Measurements from ENCODE around the gene PLEKHM2. TPM values are rescaled to one million over a fixed set of nuclear protein-coding genes. Genes with fewer than 3 reads are reported as not detected.

Gene PLEKHM2
- total RNA-seq, 1 donor from 2014 or later, result 42.8 TPM

GRCh38 chr1:15764269-15764764, 80.2 kb downstream of the PLEKHM2 start:
- no peak for DNase-seq (ENCODE audit: low read depth)

DNA sequence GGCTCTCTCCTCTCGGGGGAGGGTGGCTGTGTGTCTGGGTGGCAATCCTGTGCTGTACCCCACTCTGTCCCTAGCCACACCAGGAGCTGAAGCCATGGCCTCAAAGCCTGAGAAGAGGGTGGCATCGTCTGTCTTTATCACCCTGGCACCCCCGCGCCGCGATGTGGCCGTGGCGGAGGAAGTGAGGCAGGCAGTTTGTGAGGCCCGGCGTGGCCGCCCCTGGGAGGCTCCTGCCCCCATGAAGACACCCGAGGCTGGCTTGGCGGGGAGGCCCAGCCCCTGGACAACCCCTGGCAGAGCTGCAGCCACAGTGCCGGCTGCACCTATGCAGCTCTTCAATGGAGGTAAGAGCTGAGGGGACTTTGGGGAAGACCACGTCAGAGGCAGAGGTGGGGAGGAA, 80.8 kb downstream of the PLEKHM2 start:
- no peak for DNase-seq (ENCODE audit: low read depth)
- no peak overlapping the region for H3K4me3 ChIP-seq (ENCODE audit: low read depth, low read length)
- TF ChIP-seq, protein P1, sequence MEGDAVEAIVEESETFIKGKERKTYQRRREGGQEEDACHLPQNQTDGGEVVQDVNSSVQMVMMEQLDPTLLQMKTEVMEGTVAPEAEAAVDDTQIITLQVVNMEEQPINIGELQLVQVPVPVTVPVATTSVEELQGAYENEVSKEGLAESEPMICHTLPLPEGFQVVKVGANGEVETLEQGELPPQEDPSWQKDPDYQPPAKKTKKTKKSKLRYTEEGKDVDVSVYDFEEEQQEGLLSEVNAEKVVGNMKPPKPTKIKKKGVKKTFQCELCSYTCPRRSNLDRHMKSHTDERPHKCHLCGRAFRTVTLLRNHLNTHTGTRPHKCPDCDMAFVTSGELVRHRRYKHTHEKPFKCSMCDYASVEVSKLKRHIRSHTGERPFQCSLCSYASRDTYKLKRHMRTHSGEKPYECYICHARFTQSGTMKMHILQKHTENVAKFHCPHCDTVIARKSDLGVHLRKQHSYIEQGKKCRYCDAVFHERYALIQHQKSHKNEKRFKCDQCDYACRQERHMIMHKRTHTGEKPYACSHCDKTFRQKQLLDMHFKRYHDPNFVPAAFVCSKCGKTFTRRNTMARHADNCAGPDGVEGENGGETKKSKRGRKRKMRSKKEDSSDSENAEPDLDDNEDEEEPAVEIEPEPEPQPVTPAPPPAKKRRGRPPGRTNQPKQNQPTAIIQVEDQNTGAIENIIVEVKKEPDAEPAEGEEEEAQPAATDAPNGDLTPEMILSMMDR (conservative IDR thresholded peaks at IDR 0.05; ENCODE audit: low read depth, low read length), result no peak

More at GRCh38 chr1:15764269-15764764, 80.2 kb downstream of the PLEKHM2 start:
- TF ChIP-seq, protein P1 (conservative IDR thresholded peaks at IDR 0.05; ENCODE audit: low read depth, low read length), result no peak
- H3K4me3 ChIP-seq (ENCODE audit: low read depth, low read length), result peak overlapping the region; percentile 21

DNA sequence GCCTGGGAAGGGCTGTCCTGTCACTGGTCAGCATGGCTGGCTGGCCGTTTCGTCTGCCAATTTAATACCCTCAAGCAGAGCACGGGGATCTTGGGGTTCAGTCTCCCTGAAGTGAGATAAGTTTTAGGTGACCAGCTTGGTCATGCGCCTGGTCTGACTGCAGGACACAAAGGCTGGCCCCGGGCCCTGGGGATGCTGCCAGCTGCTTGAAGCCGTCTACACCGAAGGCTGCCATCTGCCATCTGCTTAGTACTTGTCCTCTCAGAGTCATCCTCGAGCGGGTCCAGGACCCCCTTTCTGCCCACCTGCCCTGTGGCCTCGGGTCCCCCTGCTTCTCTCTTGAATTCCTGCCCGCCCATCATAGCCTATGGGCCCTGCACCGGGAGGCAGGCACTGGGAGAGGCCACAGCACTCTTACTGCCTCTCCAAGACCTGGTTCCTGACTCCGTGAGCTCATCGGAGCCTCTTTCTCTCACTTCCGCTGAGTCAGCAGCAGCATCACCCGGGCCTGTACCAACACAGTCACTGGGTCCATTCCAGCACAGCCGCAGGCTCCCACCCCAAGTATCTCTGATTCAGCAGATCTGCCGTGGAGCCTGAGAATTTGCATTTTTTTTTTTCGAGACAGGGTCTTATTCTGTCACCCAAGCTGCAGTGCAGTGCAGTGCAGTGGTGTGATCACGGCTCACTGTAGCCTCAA, 81.5 kb downstream of the PLEKHM2 start:
- H3K4me3 ChIP-seq (ENCODE audit: low read depth, low read length), result no peak overlapping the region
- TF ChIP-seq, protein P1 (conservative IDR thresholded peaks at IDR 0.05; ENCODE audit: low read depth, low read length), result no peak
- DNase-seq (ENCODE audit: low read depth), result no peak

DNA sequence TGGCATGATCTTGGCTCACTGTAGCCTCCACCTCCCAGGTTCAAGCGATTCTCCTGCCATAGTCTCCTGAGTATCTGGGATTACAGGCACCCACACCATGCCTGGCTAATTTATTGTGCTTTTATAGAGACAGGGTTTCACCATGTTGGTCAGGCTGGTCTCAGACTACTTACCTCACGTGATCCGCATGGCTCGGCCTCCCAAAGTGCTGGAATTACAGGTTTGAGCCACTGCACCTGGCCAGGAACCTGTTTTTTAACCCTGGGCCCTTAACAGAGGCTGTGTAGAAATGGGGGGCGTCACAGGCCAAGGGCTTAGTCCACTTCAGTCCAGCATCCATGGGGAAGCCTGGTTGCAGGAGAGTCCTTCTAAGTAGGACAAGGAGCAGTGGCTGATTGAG, 83.8 kb downstream of the PLEKHM2 start:
- TF ChIP-seq, protein P1 (conservative IDR thresholded peaks at IDR 0.05; ENCODE audit: low read depth, low read length), result no peak
- no peak overlapping the region for H3K4me3 ChIP-seq (ENCODE audit: low read depth, low read length)
- no peak for DNase-seq (ENCODE audit: low read depth)

DNA sequence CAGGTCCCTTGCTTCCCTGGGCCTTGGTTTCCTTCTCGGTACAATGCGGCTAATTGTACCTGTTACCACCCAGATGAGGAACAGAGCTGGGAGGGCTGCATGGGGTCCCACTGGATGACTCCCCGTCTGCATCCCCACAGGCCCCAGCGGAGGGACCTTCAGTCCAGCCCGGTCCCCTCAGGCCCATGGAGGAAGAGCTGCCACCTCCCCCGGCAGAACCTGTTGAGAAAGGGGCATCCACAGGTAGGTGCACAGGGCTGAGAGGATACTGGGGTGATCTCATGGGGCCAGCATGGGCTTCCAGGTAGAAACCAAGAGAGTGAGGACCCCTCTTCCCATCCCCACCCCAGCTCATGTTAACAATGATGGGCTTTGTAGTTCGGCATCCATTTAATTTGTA, 84.3 kb downstream of the PLEKHM2 start:
- DNase-seq (ENCODE audit: low read depth), result no peak
- H3K4me3 ChIP-seq (ENCODE audit: low read depth, low read length), result no peak overlapping the region
- TF ChIP-seq, protein P1 (conservative IDR thresholded peaks at IDR 0.05; ENCODE audit: low read depth, low read length), result no peak

- DNase-seq (ENCODE audit: low read depth), result no peak
- TF ChIP-seq, protein P1 (conservative IDR thresholded peaks at IDR 0.05; ENCODE audit: low read depth, low read length), result no peak
Observed at GRCh38 chr1:15770313-15770962, 86.3 kb downstream of the PLEKHM2 start.

More at GRCh38 chr1:15770313-15770962, 86.3 kb downstream of the PLEKHM2 start:
- no peak overlapping the region for H3K4me3 ChIP-seq (ENCODE audit: low read depth, low read length)

Data from epithelial cell of proximal tubule (primary cell).